BLaER1 treated with 17β-estradiol and CSF1 and Interleukin-3, amounts not matched to agents 10 nM and 100 nM (cell line): ENCODE results near the gene MDH2.
"Not testable (repeated sequence)": the region's sequence is repeated elsewhere in the genome, so short reads cannot be mapped to it uniquely, and the experiment has no call there.

Experiments
- H3K27ac ChIP-seq, 11 experiments: shearing (Covaris generic); formaldehyde crosslinking; 2 replicates each; pipeline ENCODE4 v1.8.1; 2022
- H3K27me3 ChIP-seq, 11 experiments: shearing (Covaris generic); formaldehyde crosslinking; 2 replicates each; pipeline ENCODE4 v1.8.1; 2022
- H3K36me3 ChIP-seq, 11 experiments: shearing (Covaris generic); formaldehyde crosslinking; 2 replicates each; pipeline ENCODE4 v1.8.1; 2022
- H3K4me1 ChIP-seq, 10 experiments: shearing (Covaris generic); formaldehyde crosslinking; 2 replicates each; pipeline ENCODE4 v1.8.1; 2022
- H3K4me2 ChIP-seq, 11 experiments: shearing (Covaris generic); formaldehyde crosslinking; 2 replicates each; pipeline ENCODE4 v1.8.1; 2022
- H3K4me3 ChIP-seq, 10 experiments: shearing (Covaris generic); formaldehyde crosslinking; 2 replicates each; pipeline ENCODE4 v1.8.1; 2022
- H3K9ac ChIP-seq, 11 experiments: shearing (Covaris generic); formaldehyde crosslinking; 2 replicates each; pipeline ENCODE4 v1.8.1; 2022
- H3K9me3 ChIP-seq, 11 experiments: shearing (Covaris generic); formaldehyde crosslinking; replicated peaks in 1 of 11; 2 replicates each; pipeline ENCODE4 v1.8.1; 2022
- H4K20me1 ChIP-seq, 11 experiments: shearing (Covaris generic); formaldehyde crosslinking; 2 replicates each; pipeline ENCODE4 v1.8.1; 2022
- Cebpa-rat ChIP-seq, 11 experiments: shearing (Covaris generic); IDR thresholded peaks; 2 replicates each; pipeline ENCODE4 v1.8.1; 2022

The MDH2 gene, protein sequence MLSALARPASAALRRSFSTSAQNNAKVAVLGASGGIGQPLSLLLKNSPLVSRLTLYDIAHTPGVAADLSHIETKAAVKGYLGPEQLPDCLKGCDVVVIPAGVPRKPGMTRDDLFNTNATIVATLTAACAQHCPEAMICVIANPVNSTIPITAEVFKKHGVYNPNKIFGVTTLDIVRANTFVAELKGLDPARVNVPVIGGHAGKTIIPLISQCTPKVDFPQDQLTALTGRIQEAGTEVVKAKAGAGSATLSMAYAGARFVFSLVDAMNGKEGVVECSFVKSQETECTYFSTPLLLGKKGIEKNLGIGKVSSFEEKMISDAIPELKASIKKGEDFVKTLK

GRCh38 chr7:76047811-76048667 is at the start of gene MDH2, which contains the start of gene STYXL1:
MDH2 (plus strand) TSS chr7:76048106; CDS start chr7:76048161, 55 bp downstream.
STYXL1 (minus strand) TSS chr7:76048000; CDS start chr7:76030523, 17,477 bp downstream.
- TF ChIP-seq Cebpa-rat (IDR thresholded peaks at IDR 0.05), result no peak
- H3K27ac ChIP-seq, result peak within 1 kb of the TSS; percentile 88 to 98 (median 95)
- peak within 1 kb of the TSS; percentile 92 to 99 (median 97) for H3K9ac ChIP-seq
- peaks cover 22 to 63% (median 47%) of the 10 kb centered on the region in 11 experiments; a peak in 20 of 22 replicates for H4K20me1 ChIP-seq
- peaks cover 23 to 72% (median 39%) of the 10 kb centered on the region in 10 experiments for H3K4me1 ChIP-seq
- H3K9me3 ChIP-seq, result no peaks in the 10 kb centered on the region
- H3K4me3 ChIP-seq, result peak within 1 kb of the TSS; percentile 89 to 100 (median 94)
- peaks cover 21 to 57% (median 45%) of the 10 kb centered on the region in 11 experiments for H3K36me3 ChIP-seq
- H3K27me3 ChIP-seq, result no peaks in the 10 kb centered on the region
- H3K4me2 ChIP-seq, result peak within 1 kb of the TSS; percentile 72 to 98 (median 89)

DNA sequence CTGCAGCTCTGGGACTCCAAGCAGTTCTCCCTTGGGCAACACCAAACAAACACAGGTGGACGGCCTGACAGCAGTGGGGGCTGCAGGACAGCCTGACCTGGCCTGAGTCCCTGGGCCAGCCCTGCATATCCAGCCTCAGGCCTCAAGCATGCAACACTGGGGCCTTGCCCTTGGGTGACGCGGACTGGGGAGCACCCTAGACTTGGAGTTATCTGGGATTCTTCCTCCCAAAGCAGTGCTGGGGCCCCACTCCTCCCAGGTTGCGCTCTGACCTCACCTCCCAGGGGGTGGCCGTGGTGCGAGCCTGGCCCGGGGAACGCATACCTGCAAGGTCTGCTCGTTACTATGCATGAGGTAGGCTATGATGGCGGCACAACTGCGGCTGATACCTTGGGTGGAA is 47.3 kb upstream of the MDH2 start:
- Histone ChIP-seq H4K20me1 (peaks cover 0 to 46% (median 0%) of the 10 kb centered on the region in 11 experiments; a peak in 9 of 22 replicates), H3K4me1 (peaks cover 11 to 31% (median 18%) of the 10 kb centered on the region in 10 experiments), H3K27me3 (no peaks in the 10 kb centered on the region), H3K4me2 (no peak overlapping the region), H3K9me3 (peaks cover 0 to 12% (median 6%) of the 10 kb centered on the region in 11 experiments; a peak in 12 of 22 replicates), H3K36me3 (peaks cover 67 to 92% (median 82%) of the 10 kb centered on the region in 11 experiments), H3K4me3 (no peak overlapping the region), H3K9ac (no peak overlapping the region), H3K27ac (no peak overlapping the region)
- no peak for TF ChIP-seq Cebpa-rat (IDR thresholded peaks at IDR 0.05)

DNA sequence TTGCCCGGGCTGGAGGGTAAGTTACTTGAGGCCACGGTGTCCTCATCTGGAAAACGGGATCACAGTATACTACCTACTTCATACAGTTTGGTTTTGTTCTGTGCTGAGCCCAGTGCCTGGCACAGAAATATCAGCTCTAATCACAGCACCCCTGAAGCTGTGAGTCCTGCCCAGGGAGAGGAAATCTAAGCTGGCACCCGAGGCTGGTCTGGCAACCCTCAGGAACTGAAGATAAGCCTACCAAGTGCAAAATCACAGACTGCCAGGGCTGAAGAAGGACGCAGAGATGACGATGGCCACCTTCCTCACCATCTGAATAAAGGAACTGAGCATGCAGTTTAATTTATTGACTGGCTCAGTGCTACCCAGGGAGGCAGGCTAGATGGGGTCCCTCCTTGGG is 45.8 kb upstream of the MDH2 start:
- Histone ChIP-seq H3K9ac (no peak overlapping the region), H4K20me1 (peaks cover 3 to 61% (median 8%) of the 10 kb centered on the region in 11 experiments; a peak in 17 of 22 replicates), H3K4me3 (no peak overlapping the region), H3K9me3 (peaks cover 0 to 12% (median 6%) of the 10 kb centered on the region in 11 experiments; a peak in 12 of 22 replicates), H3K4me2 (no peak overlapping the region), H3K4me1 (peaks cover 6 to 19% (median 8%) of the 10 kb centered on the region in 10 experiments), H3K27me3 (peaks cover 0 to 3% (median 0%) of the 10 kb centered on the region in 11 experiments; a peak in 1 of 22 replicates), H3K36me3 (peaks cover 58 to 91% (median 71%) of the 10 kb centered on the region in 11 experiments), H3K27ac (no peak overlapping the region)
- TF ChIP-seq Cebpa-rat (IDR thresholded peaks at IDR 0.05), result no peak

GRCh38 chr7:76002822-76003221 is 45.1 kb upstream of the MDH2 start:
- H3K4me1 ChIP-seq, result peaks cover 6 to 18% (median 8%) of the 10 kb centered on the region in 10 experiments
- peaks cover 58 to 95% (median 71%) of the 10 kb centered on the region in 11 experiments for H3K36me3 ChIP-seq
- peaks cover 0 to 9% (median 0%) of the 10 kb centered on the region in 11 experiments; a peak in 1 of 22 replicates for H3K27me3 ChIP-seq
- H3K4me2 ChIP-seq, result no peak overlapping the region
- no peak overlapping the region for H3K4me3 ChIP-seq
- TF ChIP-seq Cebpa-rat (IDR thresholded peaks at IDR 0.05), result no peak
- no peak overlapping the region for H3K27ac ChIP-seq
- H3K9me3 ChIP-seq, result peaks cover 0 to 9% (median 6%) of the 10 kb centered on the region in 11 experiments; a peak in 12 of 22 replicates
- H3K9ac ChIP-seq, result no peak overlapping the region
- H4K20me1 ChIP-seq, result peaks cover 9 to 68% (median 15%) of the 10 kb centered on the region in 11 experiments; a peak in 18 of 22 replicates

DNA sequence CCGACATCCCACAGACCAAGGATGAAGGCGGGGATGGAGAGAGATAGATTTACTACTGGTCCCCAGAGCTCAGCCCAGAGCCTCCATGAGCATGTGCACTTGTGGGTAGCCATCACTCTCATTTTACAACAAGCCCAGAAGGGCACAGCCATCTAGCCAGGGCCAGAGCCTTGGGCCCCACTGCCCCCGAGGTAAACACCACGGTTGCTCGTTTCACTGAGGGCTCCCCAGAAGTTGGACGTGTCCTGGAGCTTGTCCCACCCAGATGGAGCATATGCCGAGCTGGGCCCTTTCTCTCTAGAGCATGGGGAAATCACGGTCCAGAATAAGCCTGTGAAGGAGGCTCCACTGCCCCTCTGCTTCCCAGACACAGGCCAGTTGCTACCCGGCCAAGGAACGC is 44.6 kb upstream of the MDH2 start:
- no peak for TF ChIP-seq Cebpa-rat (IDR thresholded peaks at IDR 0.05)

GRCh38 chr7:76005004-76005403 is 42.9 kb upstream of the MDH2 start:
- not testable (repeated sequence) for H3K27me3 ChIP-seq, H3K4me2 ChIP-seq, H3K9ac ChIP-seq, H3K27ac ChIP-seq, H3K9me3 ChIP-seq, H3K4me3 ChIP-seq
- Histone ChIP-seq H4K20me1 (peaks cover 27 to 88% (median 31%) of the 10 kb centered on the region in 11 experiments; a peak in 18 of 22 replicates), H3K4me1 (peaks cover 25 to 31% (median 29%) of the 10 kb centered on the region in 10 experiments), H3K36me3 (peaks cover 47 to 73% (median 56%) of the 10 kb centered on the region in 11 experiments)

More for the DNA sequence above, 44.6 kb upstream of the MDH2 start:
- H3K36me3 ChIP-seq, result peaks cover 54 to 90% (median 68%) of the 10 kb centered on the region in 11 experiments
- H3K4me2 ChIP-seq, result no peak overlapping the region
- H3K4me3 ChIP-seq, result no peak overlapping the region
- no peak overlapping the region for H3K9ac ChIP-seq
- no peak overlapping the region for H3K27ac ChIP-seq
- H3K27me3 ChIP-seq, result peaks cover 0 to 9% (median 0%) of the 10 kb centered on the region in 11 experiments; a peak in 1 of 22 replicates
- peaks cover 15 to 74% (median 20%) of the 10 kb centered on the region in 11 experiments; a peak in 18 of 22 replicates for H4K20me1 ChIP-seq
- H3K4me1 ChIP-seq, result peaks cover 10 to 18% (median 13%) of the 10 kb centered on the region in 10 experiments
- H3K9me3 ChIP-seq, result peaks cover 0 to 5% (median under 1%) of the 10 kb centered on the region in 11 experiments; a peak in 11 of 22 replicates

DNA sequence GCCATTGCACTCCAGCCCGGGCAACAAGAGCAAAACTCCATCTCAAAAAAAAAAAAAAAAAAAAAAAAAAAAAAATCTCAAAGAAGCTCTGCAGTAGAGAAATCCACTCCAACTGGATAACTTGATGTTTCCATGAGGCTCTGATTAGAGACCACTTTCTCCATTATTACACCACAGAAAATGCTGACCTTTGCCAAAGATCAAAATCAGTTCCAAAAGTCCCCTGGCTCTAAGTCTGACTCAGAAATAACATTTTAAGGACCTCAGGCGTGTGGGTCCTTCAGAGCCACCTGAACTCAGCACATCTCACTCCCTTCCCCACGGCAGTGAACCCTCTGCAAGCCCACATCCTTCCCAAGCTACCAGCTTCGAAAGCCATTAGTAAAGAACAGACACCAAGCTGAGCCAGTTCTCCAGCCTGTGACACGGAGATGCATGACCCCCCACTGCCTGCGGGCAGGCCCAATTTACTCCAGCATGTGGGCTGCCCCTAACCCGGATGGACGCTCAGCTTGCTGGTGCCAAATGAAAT is 39.7 kb upstream of the MDH2 start:
- H3K4me1 ChIP-seq, result peaks cover 52 to 59% (median 57%) of the 10 kb centered on the region in 10 experiments
- no peak for TF ChIP-seq Cebpa-rat (IDR thresholded peaks at IDR 0.05)
- peaks cover 21 to 61% (median 37%) of the 10 kb centered on the region in 11 experiments for H3K36me3 ChIP-seq
- peak overlapping the region in 8 of 11 experiments; percentile 3 to 64 (median 50); a peak in 8 of 22 replicates for H3K9ac ChIP-seq
- H3K27me3 ChIP-seq, result peaks cover 0 to 9% (median 0%) of the 10 kb centered on the region in 11 experiments; a peak in 1 of 22 replicates
- H3K9me3 ChIP-seq, result no peaks in the 10 kb centered on the region
- peaks cover 33 to 93% (median 51%) of the 10 kb centered on the region in 11 experiments; a peak in 19 of 22 replicates for H4K20me1 ChIP-seq
- H3K4me3 ChIP-seq, result 0 out of 20 replicates have a peak overlapping the region, but pooled peaks of 1 of the 10 experiments have one; percentile 44
- peak overlapping the region in 10 of 11 experiments; percentile 0 to 76 (median 62); a peak in 18 of 22 replicates for H3K27ac ChIP-seq
- peak overlapping the region; percentile 63 to 94 (median 89) for H3K4me2 ChIP-seq
